GM18517 (cell line): Measurements from ENCODE around the gene UAP1L1.

Source experiments
- ATAC-seq: cut with Tn5 transposase; IDR thresholded peaks from one replicate; pipeline ENCODE4 v1.9.1; 2021; ENCODE audit warnings: mild to moderate bottlenecking, moderate library complexity; ENCODE audit not compliant: unreplicated experiment

UAP1L1 gene

DNA sequence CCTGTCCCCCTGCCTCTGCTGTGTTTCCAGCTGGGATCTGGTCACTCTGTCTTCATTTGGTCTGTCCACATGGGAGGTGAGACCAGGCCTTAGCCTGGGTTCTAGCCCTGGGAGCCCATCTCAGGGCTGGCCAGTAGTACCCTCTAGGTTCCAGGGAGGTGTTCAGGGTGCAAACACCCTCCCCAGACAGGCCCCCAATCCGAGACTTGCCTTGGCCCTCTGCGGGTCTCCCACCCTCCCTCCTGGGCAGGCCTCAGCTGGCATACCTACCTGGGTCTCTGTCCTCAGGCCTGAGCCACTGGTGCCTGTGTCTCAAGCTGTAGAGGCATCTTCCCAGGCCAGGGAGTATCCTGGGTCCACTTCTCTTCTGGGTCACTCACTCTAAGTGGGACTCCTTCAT lies 6.0 kb upstream of the UAP1L1 start:
- ATAC-seq, result no peak

DNA sequence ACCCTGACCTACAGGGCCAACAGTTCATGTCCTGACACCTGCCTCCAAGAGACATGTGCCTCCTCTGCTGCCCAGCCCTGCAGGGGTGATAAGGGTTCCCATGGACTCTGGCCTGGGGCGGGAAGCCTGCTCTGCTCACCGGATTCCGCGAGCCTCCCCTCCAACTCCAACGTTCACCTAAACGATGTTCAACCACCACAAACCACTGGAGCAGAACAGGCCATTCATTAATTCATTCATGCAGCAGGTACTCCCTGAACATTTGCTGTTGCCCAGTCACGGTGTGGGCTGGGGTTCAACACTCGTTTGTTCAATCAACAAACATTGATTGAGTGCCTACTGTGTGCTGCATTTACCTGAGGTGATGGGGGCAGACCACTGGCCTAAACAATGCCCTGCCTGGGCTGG lies 3.3 kb upstream of the UAP1L1 start:
- no peak for ATAC-seq

DNA sequence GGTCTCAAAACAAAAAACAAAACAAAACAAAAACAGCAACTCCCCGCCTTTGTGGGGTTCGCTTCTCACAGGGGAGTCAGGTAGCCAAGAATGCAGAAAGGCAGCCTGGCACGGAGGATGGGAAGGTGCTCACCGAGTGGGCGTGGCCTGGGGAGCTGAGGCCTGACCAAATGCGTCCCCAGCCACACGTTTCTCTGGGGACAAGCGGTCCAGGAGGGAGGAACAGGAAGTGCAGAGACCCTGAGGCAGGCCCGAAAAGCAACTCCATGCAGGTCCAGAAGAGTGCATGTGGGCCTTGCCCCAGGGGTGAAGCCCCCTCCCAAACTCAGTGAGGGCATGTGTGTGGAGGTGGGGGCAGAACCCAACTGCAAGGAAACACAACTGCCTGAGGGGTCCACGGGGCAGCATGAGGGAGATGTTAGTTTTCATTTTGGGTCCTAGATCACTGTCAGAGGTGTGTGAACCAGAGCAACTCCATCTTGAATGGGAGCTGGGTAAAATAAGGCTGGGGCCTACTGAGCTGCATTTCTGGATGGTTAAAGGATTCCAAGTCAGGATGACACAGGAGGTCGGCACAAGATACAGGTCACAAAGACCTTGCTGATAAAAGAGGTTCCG lies 2.6 kb upstream of the UAP1L1 start:
- ATAC-seq, result no peak

DNA sequence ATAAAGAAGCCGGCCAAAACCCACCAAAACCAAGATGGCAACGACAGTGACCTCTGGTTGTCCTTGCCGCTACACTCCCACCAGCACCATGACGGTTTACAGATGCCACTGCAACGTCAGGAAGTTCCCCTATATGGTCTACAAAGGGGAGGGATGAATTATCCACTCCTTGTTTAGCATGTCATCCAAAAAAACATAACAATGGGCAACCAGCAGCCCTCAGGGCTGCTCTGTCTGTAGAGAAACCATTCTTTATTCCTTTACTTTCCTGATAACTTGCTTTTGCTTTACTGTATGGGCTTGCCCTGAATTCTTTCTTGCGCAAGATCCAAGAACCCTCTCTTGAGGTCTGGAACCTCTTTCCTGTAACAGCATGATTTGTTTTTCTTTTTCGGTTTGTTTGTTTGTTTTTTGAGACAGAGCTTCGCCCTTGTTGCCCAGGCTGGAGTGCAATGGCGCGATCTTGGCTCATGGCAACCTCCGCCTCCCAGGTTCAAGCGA lies 2.0 kb upstream of the UAP1L1 start:
- ATAC-seq, result no peak

DNA sequence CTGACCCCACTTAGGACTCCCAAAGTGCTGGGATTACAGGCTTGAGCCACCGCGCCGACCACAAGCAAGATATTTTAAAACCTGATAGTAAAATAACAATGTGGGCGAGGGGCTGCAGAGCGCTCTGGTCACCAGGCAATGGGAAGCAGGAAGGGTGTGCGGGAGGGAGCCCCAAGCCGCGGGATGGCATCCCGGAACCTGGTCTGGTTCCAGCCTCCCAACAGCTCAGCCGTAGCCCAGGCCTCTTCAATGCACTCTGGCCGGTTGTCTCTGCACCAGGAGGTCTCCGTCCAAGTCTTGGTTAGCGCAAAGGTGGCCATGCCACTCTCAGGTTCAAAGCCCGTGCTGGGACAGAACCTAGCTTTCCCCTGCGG lies 694 bp upstream of the UAP1L1 start:
- no peak for ATAC-seq

DNA sequence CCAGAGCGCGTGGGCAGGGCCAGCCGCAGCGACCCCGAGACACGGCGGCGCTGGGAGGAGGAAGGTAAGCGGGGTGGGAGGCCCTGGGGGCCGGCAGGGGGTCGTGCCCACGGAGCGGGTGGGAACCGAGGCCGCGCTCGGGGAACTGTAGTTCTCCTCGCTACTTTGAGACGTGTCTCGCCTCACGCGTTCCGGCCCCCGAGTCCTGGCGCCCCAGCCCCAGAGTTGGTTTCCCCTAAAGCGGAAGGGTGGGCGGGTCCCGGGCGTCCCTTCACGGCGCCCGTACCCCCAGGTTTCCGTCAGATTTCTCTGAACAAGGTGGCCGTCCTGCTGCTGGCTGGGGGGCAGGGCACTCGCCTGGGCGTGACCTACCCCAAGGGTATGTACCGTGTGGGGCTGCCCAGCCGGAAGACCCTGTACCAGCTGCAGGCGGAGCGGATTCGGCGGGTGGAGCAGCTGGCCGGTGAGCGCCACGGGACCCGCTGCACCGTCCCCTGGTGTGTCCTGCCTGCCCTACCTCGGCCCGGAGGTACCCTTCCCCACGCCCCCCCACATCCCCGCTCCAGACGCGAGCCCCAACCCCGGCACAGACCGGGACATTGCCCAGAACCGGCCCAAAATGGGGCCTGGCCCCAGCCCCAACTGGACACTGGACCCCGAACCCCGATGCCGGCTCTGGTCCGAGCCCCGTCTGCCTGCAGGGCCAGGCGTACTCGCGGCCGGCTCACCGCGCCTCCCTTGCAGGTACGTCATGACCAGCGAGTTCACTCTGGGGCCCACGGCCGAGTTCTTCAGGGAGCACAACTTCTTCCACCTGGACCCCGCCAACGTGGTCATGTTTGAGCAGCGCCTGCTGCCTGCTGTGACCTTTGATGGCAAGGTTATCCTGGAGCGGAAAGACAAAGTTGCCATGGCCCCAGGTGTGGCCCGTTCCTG lies 709 bp downstream of the UAP1L1 start:
- ATAC-seq, result peak; percentile 15

DNA sequence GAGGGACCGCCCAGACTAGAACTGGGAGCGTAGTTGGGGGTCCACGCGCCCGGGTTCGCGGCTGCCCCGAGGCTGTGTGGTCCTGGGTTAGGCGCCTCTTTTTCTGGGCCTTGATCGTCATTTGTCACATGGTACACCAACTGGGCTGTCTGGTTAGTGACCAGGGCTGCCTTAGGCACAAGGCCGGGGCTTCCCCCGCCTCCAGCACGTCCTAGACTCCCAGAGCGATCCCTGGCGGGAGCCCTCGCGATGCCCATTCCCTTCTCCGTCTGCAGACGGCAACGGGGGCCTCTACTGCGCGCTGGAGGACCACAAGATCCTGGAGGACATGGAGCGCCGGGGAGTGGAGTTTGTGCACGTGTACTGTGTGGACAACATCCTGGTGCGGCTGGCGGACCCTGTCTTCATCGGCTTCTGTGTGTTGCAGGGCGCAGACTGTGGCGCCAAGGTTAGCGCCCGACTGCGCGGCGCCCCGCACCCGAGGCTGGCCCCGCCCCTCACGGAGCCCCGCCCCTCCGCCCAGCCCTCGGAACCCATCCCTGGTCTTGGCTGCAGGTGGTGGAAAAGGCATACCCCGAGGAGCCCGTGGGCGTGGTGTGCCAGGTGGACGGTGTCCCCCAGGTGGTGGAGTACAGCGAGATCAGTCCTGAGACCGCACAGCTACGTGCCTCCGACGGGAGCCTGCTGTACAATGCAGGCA lies 1.5 kb downstream of the UAP1L1 start:
- no peak for ATAC-seq

DNA sequence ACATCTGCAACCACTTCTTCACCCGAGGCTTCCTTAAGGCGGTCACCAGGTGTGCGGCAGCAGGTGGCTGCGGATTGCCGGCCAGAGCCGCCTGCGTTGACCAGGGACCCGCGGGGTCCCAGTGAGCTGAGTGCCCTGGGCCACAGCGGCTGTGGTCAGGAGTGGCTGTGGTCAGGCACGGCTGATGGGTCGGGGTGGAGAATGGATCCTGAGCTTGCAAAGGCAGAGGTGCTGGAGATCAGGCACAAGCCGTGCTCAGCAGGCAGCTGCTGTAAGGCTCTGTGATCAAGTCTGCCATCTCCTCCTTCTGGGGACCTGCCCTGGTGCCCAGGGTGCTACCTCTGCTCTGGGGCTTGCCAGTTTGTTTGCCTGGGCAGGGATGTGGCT lies 2.1 kb downstream of the UAP1L1 start:
- ATAC-seq, result no peak

DNA sequence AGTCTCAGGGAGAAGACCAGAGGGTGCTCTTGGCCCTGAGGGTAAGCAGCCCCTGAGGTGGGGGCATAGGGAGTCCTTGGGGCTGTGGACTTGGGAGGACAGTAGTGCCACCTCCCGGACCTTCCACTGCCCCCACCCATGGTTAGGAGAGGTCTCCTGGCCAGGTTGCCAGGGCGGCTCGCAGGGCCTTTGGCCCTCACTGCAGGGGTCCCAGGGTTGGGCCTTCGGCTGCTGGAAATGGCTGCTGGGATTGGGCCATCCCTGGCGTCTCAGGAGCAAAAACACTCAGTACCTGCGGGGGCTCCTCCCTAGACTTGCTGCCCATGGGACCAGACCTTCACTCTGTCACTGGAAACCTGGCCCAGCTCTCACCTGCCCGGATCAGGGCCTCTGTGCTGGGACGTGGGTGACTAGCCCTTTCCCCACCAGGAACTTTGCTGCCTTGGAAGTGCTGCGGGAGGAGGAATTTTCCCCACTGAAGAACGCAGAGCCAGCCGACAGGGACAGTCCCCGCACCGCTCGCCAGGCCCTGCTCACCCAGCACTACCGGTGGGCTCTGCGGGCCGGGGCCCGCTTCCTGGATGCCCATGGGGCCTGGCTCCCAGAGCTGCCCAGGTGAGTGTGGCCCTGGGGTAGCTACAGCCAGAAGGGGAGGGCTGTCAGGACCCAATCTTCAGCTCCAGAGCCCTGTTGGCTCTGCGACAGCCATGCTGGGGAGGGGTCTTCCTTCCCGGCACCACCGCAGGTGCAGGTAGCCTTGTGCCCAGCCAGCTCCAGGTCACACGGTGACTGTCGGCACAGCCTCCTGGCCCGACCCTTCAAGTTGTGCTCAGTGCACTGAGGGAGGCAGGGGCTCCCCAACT lies 3.2 kb downstream of the UAP1L1 start:
- no peak for ATAC-seq

DNA sequence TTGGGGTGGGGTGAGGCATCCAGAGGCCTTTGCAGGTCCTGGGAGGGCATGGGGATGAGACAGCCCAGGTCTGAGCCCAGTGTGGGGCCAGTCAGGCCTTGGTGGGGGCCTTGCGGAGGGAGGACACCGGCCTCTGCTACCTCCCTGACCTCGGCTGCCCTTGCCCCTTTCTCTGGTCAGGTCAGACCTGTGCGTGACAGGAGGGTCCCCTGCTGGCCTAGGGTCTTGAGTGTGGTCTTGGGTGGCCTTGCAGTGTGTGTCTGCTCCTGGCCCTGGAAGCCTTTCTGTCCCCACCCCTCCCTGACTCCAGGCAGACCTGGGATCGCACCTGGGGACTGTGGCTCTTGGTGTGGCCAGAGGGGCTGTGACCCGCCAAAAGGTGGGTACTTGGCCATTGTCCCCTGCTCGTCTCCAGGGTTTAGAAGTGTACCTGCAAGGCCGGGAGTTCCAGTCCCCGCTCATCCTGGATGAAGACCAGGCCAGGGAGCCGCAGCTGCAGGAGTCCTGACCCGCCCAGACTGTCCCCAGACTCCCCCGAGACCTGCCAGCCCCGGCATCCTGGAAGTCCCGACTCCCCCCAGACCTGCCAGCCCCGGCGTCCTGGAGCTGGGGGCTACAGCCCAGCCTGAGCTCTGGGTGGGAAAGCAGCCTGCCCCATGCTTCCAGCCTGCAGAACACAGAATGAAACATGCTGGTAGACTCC lies 5.1 kb downstream of the UAP1L1 start:
- no peak for ATAC-seq

DNA sequence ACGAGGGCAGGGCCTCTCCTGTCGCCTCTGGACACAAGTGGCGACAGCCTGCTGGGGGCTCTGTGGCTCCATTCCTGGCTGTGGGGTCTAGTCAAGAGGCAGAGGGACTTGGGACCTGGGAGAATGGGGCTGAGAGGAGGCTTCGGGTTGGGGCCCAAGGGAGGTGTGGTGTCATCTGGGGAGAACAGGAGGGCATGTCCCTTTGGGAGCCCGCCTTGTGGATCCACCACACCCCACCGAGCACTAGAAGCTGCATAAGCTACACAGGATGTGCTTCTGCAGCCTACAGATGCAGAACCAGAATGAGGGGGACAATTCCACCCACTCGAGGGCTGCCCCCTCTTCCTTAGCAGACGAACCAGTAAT lies 5.6 kb downstream of the UAP1L1 start:
- ATAC-seq, result no peak

DNA sequence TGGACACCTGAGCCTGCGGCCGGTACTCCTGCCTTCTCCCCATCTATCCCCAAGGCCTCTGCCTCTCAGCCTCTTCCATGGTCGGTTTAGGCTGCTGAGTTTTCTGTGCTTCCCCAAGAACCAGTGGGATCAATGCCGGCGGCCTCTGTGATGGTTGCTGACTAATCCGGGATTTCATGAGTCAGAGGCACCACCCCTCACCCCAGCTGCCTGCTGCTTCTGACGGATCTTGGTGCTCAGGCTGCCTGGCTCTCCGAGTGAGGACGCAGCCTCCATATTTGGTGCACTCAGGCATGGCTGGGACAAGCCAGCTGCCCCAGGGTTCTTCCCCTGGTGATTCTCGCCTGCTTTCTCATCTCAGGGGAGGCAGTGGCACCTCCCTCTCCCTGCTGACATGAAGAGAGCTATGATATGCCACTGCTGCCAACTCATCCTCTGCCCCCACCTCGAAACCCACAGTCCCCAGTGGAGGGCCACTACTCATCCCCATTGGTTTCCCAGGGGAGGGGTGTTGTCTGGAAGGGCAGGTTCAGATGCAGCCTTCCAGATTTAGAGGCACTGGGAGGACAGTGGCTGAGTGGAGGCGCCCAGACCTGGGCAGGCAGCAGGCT lies 6.2 kb downstream of the UAP1L1 start:
- no peak for ATAC-seq

DNA sequence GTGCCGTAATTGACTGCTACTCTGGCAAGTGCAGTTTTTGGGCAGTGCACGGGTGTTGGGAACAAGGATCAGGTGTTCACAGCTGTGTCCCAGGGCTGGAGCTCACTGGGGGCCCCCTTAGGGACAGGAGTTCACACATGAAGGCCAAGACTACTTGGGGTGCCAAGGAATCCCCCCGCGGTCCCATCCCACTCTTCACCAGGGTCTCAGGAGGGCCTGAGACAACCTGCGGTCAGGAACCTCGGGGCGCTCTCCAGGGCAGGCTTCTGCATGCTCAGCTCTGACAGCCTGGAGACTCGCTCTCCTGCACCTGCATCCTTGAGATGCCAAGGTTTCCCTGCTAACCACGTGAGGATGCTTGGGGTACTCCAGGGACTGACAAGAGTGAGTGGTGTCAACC lies 7.2 kb downstream of the UAP1L1 start:
- ATAC-seq, result no peak

DNA sequence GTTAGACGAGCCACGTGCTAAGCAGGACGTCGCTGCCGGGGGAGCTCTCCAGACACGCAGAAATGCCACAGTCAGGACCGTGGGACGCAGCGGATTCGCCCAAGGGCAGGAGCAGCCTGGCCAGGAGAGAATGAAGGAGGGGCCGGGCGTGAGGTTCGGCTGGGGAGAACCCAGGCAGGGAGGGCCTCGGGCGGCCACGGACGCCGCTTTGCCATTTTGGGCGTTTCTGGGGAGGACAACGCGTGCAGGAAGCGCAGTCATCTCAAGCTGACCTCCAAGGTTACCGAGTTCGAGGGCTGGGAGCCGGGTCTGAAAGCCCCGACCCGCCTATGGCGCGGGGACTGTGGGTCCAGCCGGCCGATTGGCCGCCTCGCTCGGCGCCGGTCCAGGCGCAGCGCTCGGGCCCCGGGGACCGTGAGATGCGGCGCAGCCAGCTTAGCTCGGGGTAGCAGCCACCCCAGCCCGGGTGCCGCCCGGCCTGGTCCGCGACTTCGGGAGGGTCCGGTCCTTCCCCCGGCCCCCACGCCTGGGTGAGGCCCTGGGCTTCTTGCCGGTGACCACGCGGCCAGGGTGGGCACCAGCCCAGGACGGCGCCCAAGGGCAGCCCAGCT lies 8.7 kb downstream of the UAP1L1 start:
- ATAC-seq, result peak; percentile 12

DNA sequence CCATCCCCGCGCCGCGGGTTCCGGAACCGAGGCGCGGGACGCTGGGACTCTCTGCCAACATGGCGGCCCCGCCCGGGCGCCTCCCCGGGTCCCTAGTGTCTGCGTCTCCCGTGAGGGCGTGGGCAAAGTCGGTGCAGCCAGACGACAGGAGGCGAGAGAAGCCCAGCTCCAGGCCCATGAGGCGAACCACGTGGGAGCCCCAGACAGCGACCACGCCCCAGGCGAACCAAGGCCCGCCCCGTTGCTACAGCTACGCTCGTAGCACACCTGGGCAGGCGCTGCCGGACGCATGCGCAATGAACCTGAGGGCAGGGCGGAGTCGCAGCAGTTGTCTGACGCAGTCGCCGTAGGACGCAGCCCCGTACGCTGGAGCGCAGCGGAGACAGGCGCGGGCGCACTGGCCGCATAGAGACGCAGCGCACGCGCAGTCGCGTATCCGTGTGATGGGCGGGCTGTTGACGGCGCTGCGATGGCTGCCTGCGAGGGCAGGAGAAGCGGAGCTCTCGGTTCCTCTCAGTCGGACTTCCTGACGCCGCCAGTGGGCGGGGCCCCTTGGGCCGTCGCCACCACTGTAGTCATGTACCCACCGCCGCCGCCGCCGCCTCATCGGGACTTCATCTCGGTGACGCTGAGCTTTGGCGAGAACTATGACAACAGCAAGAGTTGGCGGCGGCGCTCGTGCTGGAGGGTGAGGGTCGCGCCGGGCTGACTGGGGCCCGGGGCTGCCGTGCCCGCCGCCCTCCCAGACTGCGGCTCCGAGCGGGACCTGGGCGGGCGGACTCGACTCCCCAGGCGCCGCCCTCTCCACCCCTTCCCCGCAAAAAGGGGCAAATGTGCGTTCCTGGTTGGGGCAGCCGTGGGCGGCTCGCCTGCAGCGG lies 9.5 kb downstream of the UAP1L1 start, which contains the start of gene MAN1B1:
Gene MAN1B1 (plus strand): TSS at position 455 of the 878 bp plus-strand sequence. CDS start 15 bp downstream, at position 470.
- peak; percentile 79 for ATAC-seq

DNA sequence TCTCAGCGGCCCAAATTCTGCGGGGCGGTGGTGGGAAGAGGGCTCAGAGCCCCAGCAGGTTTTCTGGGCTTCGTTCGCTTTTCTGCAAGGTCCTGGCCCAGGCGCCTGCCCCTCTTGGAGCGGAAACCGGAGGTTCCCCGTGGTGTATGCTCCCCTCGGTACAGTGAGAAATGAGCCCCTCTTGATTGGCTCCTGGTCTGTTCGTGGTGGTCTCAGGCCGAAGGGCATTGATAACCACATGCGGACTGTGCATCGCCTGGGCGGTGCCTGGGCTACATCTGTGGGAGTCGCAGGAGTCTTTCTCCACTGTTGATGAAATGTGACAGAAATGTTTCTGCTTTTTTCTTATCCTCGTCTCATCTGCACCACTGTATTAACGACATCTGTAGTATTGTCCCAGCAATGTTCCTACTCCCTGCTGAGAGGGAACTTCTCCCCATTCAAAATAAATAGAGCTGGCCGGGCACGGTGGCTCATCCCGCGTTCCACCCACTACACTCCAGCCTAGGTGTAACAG lies 10.2 kb downstream of the UAP1L1 start:
- ATAC-seq, result no peak

DNA sequence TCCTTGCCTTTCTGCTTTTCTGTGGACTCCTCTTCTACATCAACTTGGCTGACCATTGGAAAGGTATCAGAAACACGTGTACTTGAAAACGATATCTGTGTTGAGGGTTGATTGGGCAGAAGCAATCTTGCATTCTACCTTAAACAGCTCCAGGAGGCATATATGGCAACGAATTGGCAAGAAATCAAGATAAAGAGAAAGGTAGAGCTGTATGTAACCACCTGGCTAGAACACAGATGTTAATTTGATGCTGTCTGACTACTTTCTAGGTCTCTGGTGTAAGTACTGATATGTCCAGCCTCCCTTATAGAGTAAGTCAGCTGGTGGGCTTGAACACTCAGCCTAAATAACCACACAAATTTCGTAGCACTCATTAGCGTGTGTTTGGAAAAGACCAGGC lies 10.8 kb downstream of the UAP1L1 start:
- no peak for ATAC-seq
